GM12878 (cell line): ENCODE measurements around the gene EOMES. TPM values are rescaled to one million over a fixed set of nuclear protein-coding genes. Genes with fewer than 3 reads are reported as not detected.

Experiments used
- ATAC-seq: fragments of 200-7000 bp; cut with Tn5 transposase; 3 replicates; pipeline ENCODE4 v1.9.1; 2020; ENCODE audit warnings: mild to moderate bottlenecking, moderate library complexity
- BruUV-seq: library from RNA; stranded (reverse); fragments of 400-500 nt; replicated peaks from 2 replicates; lab custom pipeline; 2021; lab: Mats Ljungman, UMichigan
- CTCF ChIA-PET: fragments of 300-600 bp; sonication (Branson Sonifier 250); formaldehyde crosslinking; extraction: SDS; loops from one replicate; lab custom pipeline; 2021; ENCODE audit warnings: inconsistent platforms; lab: Yijun Ruan, JAX
- POLR2A ChIA-PET: fragments of 350-600 bp; formaldehyde crosslinking; extraction: SDS; loops from one replicate; lab custom pipeline; 2021; ENCODE audit warnings: inconsistent platforms; lab: Charles Lee
- RAD21 ChIA-PET: fragments of 300-600 bp; sonication (Branson Sonifier 250); formaldehyde crosslinking; loops from one replicate; lab custom pipeline; 2023; ENCODE audit warnings: antibody characterized with exemption; ENCODE audit not compliant: unreplicated experiment; lab: Charles Lee
- SMC1A ChIA-PET: fragments of 300-600 bp; sonication (Branson Sonifier 250); formaldehyde crosslinking; loops from one replicate; lab custom pipeline; 2023; ENCODE audit not compliant: unreplicated experiment, uncharacterized antibody; lab: Charles Lee
- DNase-seq: peaks from one replicate; pipeline ENCODE4 v3.0.0-alpha.2; 2011; ENCODE audit warnings: low read depth, low spot score
- FAIRE-seq: peaks from 3 replicates; lab custom pipeline; 2011; peaks lifted over from hg19 to GRCh38; lab: Jason Lieb, UNC
- H2AFZ ChIP-seq: 2 replicates; pipeline ENCODE4 v1.6.0; 2011; ENCODE audit warnings: low read depth, low read length, control low read depth; ENCODE audit not compliant: control insufficient read depth
- H3K27ac ChIP-seq: 2 replicates; pipeline ENCODE4 v1.5.1; 2011; ENCODE audit warnings: control low read depth; ENCODE audit not compliant: control insufficient read depth, insufficient read depth
- H3K27me3 ChIP-seq, 2 experiments: replicated peaks in 1 of 2; 2 replicates each; pipeline versions ENCODE4 v1.6.0 to v1.6.1; 2011; ENCODE audit warnings: low read length in 1 of 2; ENCODE audit not compliant: control insufficient read depth in 2 of 2, insufficient read depth in 2 of 2
- H3K36me3 ChIP-seq, 2 experiments: 2 replicates each; pipeline ENCODE4 v1.5.1; 2011; ENCODE audit warnings: low read length in 1 of 2; ENCODE audit not compliant: control insufficient read depth in 2 of 2, insufficient read depth in 2 of 2
- H3K4me1 ChIP-seq: 2 replicates; pipeline ENCODE4 v1.6.1; 2011; ENCODE audit warnings: mild to moderate bottlenecking, low read length, moderate library complexity, mixed read lengths; ENCODE audit not compliant: control insufficient read depth, insufficient read depth
- H3K4me2 ChIP-seq: 2 replicates; pipeline ENCODE4 v1.6.0; 2011; ENCODE audit warnings: control low read depth; ENCODE audit not compliant: control insufficient read depth, insufficient read depth
- H3K4me3 ChIP-seq: fragments of 200-600 bp; sonication (generic); 2 replicates; pipeline ENCODE4 v1.5.1; 2016
- H3K79me2 ChIP-seq: 2 replicates; pipeline ENCODE4 v1.6.0; 2011; ENCODE audit warnings: low read length; ENCODE audit not compliant: control insufficient read depth, insufficient read depth
- H3K9ac ChIP-seq: 2 replicates; pipeline ENCODE4 v1.8.0; 2011; ENCODE audit warnings: low read length, control low read depth, mixed read lengths; ENCODE audit not compliant: control insufficient read depth, insufficient read depth
- H3K9me3 ChIP-seq: replicated peaks from 3 replicates; pipeline ENCODE4 v1.5.1; 2011; ENCODE audit warnings: mild to moderate bottlenecking, low read length; ENCODE audit not compliant: control insufficient read depth, insufficient read depth
- H4K20me1 ChIP-seq: 2 replicates; pipeline ENCODE4 v1.6.0; 2011; ENCODE audit not compliant: control insufficient read depth, insufficient read depth
- ATF2 ChIP-seq: IDR thresholded peaks from 2 replicates; pipeline ENCODE4 v1.6.1; 2012; ENCODE audit warnings: low read length, inconsistent platforms
- ATF7 ChIP-seq: fragments of 450-650 bp; IDR thresholded peaks from 2 replicates; pipeline ENCODE4 v1.6.1; 2016; ENCODE audit warnings: low read depth, mild to moderate bottlenecking
- CHD4 ChIP-seq: fragments of 200-600 bp; sonication (generic); IDR thresholded peaks from 2 replicates; pipeline ENCODE4 v1.6.1; 2016; ENCODE audit warnings: mild to moderate bottlenecking
- EP300 ChIP-seq, 2 experiments: fragments of 150-350 bp in 1 of 2; IDR thresholded peaks; 2 replicates each; pipeline ENCODE4 v1.6.1; 2011 to 2012; ENCODE audit warnings: low read depth in 2 of 2, low read length in 2 of 2, borderline replicate concordance in 1 of 2, improper control_type of control experiment in 1 of 2, inconsistent platforms in 1 of 2; ENCODE audit not compliant: control insufficient read depth in 1 of 2
- HDAC2 ChIP-seq: fragments of 200-600 bp; sonication (generic); IDR thresholded peaks from 2 replicates; pipeline ENCODE4 v1.6.1; 2017
- HDAC6 ChIP-seq: fragments of 200-600 bp; sonication (generic); IDR thresholded peaks from one replicate; pipeline ENCODE4 v1.8.0; 2017; ENCODE audit warnings: antibody characterized with exemption; ENCODE audit not compliant: unreplicated experiment
- HDGF ChIP-seq: fragments of 450-650 bp; IDR thresholded peaks from 2 replicates; pipeline ENCODE4 v1.6.1; 2016; ENCODE audit warnings: antibody characterized with exemption
- JUNB ChIP-seq: IDR thresholded peaks from 2 replicates; pipeline ENCODE4 v1.6.1; 2016; ENCODE audit warnings: antibody characterized with exemption, mild to moderate bottlenecking
- NFXL1 ChIP-seq: fragments of 450-650 bp; IDR thresholded peaks from 2 replicates; pipeline ENCODE4 v1.6.1; 2017; ENCODE audit warnings: antibody characterized with exemption, mild to moderate bottlenecking, borderline replicate concordance
- NKRF ChIP-seq: fragments of 450-650 bp; conservative IDR thresholded peaks from 2 replicates; pipeline ENCODE4 v1.6.1; 2017; ENCODE audit warnings: mild to moderate bottlenecking, moderate library complexity
- NR2F1 ChIP-seq: fragments of 450-650 bp; conservative IDR thresholded peaks from 2 replicates; pipeline ENCODE4 v1.6.1; 2017; ENCODE audit warnings: mild to moderate bottlenecking
- NRF1 ChIP-seq: conservative IDR thresholded peaks from 2 replicates; pipeline ENCODE4 v1.6.1; 2011; ENCODE audit warnings: mild to moderate bottlenecking, low read depth, low read length, improper control_type of control experiment
- POLR2AphosphoS2 ChIP-seq: IDR thresholded peaks from 2 replicates; pipeline ENCODE4 v1.6.1; 2011; ENCODE audit warnings: low read depth, mild to moderate bottlenecking, low read length, improper control_type of control experiment, moderate library complexity
- POLR2AphosphoS5 ChIP-seq: IDR thresholded peaks from 2 replicates; pipeline ENCODE4 v1.6.1; 2011; ENCODE audit warnings: mild to moderate bottlenecking, low read length, inconsistent platforms
- RAD21 ChIP-seq: IDR thresholded peaks from 2 replicates; pipeline ENCODE4 v1.6.1; 2011; ENCODE audit warnings: mild to moderate bottlenecking, low read depth, low read length, moderate library complexity; ENCODE audit not compliant: insufficient read depth
- RCOR1 ChIP-seq: conservative IDR thresholded peaks from 2 replicates; pipeline ENCODE4 v1.6.1; 2012; ENCODE audit warnings: low read depth, low read length, improper control_type of control experiment
- RUNX3 ChIP-seq: IDR thresholded peaks from 2 replicates; pipeline ENCODE4 v1.6.1; 2012; ENCODE audit warnings: low read length, inconsistent platforms
- SRF ChIP-seq, 2 experiments: IDR thresholded peaks; 2 replicates each; pipeline ENCODE4 v1.6.1; 2011; ENCODE audit warnings: low read depth in 2 of 2, low read length in 2 of 2, mild to moderate bottlenecking in 1 of 2, moderate library complexity in 1 of 2
- STAT1 ChIP-seq: fragments of 450-650 bp; conservative IDR thresholded peaks from 2 replicates; pipeline ENCODE4 v1.6.1; 2014; ENCODE audit warnings: antibody characterized with exemption, mild to moderate bottlenecking
- STAT3 ChIP-seq: IDR thresholded peaks from 2 replicates; pipeline ENCODE4 v1.6.1; 2011; ENCODE audit warnings: low read depth, low read length, improper control_type of control experiment
- YY1 ChIP-seq: IDR thresholded peaks from 2 replicates; pipeline ENCODE4 v1.6.1; 2011; ENCODE audit warnings: low read depth, mild to moderate bottlenecking, low read length
- ZNF217 ChIP-seq: fragments of 450-650 bp; IDR thresholded peaks from 2 replicates; pipeline ENCODE4 v1.6.1; 2017; ENCODE audit warnings: antibody characterized with exemption, mild to moderate bottlenecking
- ZSCAN29 ChIP-seq: fragments of 450-650 bp; IDR thresholded peaks from 2 replicates; pipeline ENCODE4 v1.6.1; 2017; ENCODE audit warnings: mild to moderate bottlenecking, moderate library complexity
- WGBS: methylation state at CpG from one replicate; pipeline ENCODE4 v1.1.6; 2016; ENCODE audit warnings: low lambda C conversion rate; ENCODE audit not compliant: insufficient replicate concordance, insufficient coverage; ENCODE audit errors: missing lambda C conversion rate; 5-methylcytosine and 5-hydroxymethylcytosine counted together
- in situ Hi-C: fragments of 300-500 bp; cut with MboI; formaldehyde crosslinking; loops from 9 replicates; pipeline ENCODE4 v1.14.3; 2018; ENCODE audit warnings: mixed read lengths
- intact Hi-C: fragments of 100-400 bp; cut with micrococcal nuclease; formaldehyde crosslinking; loops from one replicate; pipeline ENCODE4 v1.14.2; 2022; ENCODE audit not compliant: unreplicated experiment
- polyA plus RNA-seq, 11 experiments: library from polyadenylated mRNA; depleted of rRNA in 4 of 11; unstranded in 6 of 11; stranded (reverse) in 5 of 11; fragments of >200 nt; fragmentation: Nextera tagmentation in 4 of 11; fragmentation: Illumina TruSeq in 1 of 11; extraction: Ambion mirVana in 4 of 11; extraction: Trizol in 1 of 11; gene quantifications; 1 replicate in 1 of 11; 2 replicates in 10 of 11; pipeline versions ENCODE4 v1.2.1 to v1.2.3, GENCODE V29; 2011 to 2016; ENCODE audit warnings: inconsistent platforms in 2 of 11, missing spikeins in 2 of 11, low read depth in 1 of 11
- total RNA-seq, 4 experiments: library from RNA; depleted of rRNA in 3 of 4; stranded (reverse); fragments of >200 nt in 3 of 4; fragmentation: Illumina TruSeq in 1 of 4; extraction: Trizol in 1 of 4; gene quantifications; 2 replicates each; pipeline versions ENCODE4 v1.2.1 to v1.2.3, GENCODE V29; 2013 to 2021

Gene EOMES
- total and polyA plus RNA-seq, 10 of the 15 experiments (the other 5 are each of a cell fraction or from before 2014, with no cell fraction given) = 1.5 to 178 (median 4.5) TPM

- ATAC-seq (peak; percentile 72), FAIRE-seq (no peak), DNase-seq (no peak)
- Histone ChIP-seq H3K9ac (no peak overlapping the region), H3K27me3 (peaks cover 2 to 14% of the 10 kb centered on the region in 2 experiments), H2AFZ (no peak overlapping the region; the same call in 1 of the 2 replicates), H3K79me2 (no peaks in the 10 kb centered on the region), H4K20me1 (no peaks in the 10 kb centered on the region), H3K4me1 (no peaks in the 10 kb centered on the region), H3K4me2 (peak overlapping the region; percentile 77), H3K27ac (no peak overlapping the region), H3K9me3 (no peaks in the 10 kb centered on the region), H3K4me3 (peak overlapping the region; percentile 32; the same call in 1 of the 2 replicates), H3K36me3 (no peaks in the 10 kb centered on the region)
- ChIA-PET RAD21 (interaction anchor here (0.6 to 11.7 kb wide), 25 partner anchors 9 to 755 kb away, joined by 3 to 170 read pairs (median 5); partner anchors contain the start of gene CMC1), SMC1A (interaction anchor here (0.7 to 11.7 kb wide), 19 partner anchors 9 to 621 kb away, joined by 3 to 139 read pairs (median 4); no protein-coding TSS in a partner anchor), CTCF (interaction anchor here (0.5 to 7.1 kb wide), 29 partner anchors 9 to 750 kb away, joined by 3 to 122 read pairs (median 4); no protein-coding TSS in a partner anchor), POLR2A (interaction anchor here (0.6 to 6.0 kb wide), 20 partner anchors 8 to 677 kb away, joined by 3 to 34 read pairs (median 5); no protein-coding TSS in a partner anchor)
- intact Hi-C loops = loop anchor here (2.0 to 5.0 kb wide), 3 partner anchors 201 to 416 kb away; no protein-coding TSS in a partner anchor
- 33% methylated on average over 56 of the region's 64 CpGs for WGBS
- in situ Hi-C loops = no loop called here
- no TSS peak for BruUV-seq
- TF ChIP-seq CHD4 = no peak
- no peak for TF ChIP-seq HDAC6
- no peak for TF ChIP-seq NFXL1
- TF ChIP-seq STAT1 = no peak
- no peak for TF ChIP-seq ATF2
- no peak for TF ChIP-seq YY1
- no peak for TF ChIP-seq POLR2AphosphoS5
- TF ChIP-seq NKRF = peak; percentile 56
- TF ChIP-seq SRF (IDR thresholded peaks at IDR 0.05; ENCODE audit: low read depth in 2 of 2, low read length in 2 of 2) = no peak
- TF ChIP-seq STAT3 = no peak
- 0 out of 2 replicates have a peak, but pooled peaks have one; percentile 17 for TF ChIP-seq ATF7
- TF ChIP-seq RUNX3 = no peak
- TF ChIP-seq ZNF217 = 0 out of 2 replicates have a peak, but pooled peaks have one; percentile 68
- no peak for TF ChIP-seq RCOR1
- no peak for TF ChIP-seq HDGF
- TF ChIP-seq NR2F1 = no peak
- TF ChIP-seq ZSCAN29 = no peak
- TF ChIP-seq POLR2AphosphoS2 = no peak
- no peak for TF ChIP-seq JUNB
- TF ChIP-seq EP300 (IDR thresholded peaks at IDR 0.05; ENCODE audit: borderline replicate concordance in 1 of 2, control insufficient read depth in 1 of 2, low read depth in 2 of 2, low read length in 2 of 2) = no peak
- TF ChIP-seq HDAC2 = no peak
- peak; percentile 36; the same call in 1 of the 2 replicates for TF ChIP-seq RAD21
- TF ChIP-seq NRF1 = no peak
Measured at GRCh38 chr3:27720899-27721716, 1.0 kb downstream of the EOMES start.
